Endothelial cell of umbilical vein (primary cell): ENCODE data around the gene VIL1. TPM values are rescaled to one million over a fixed set of nuclear protein-coding genes. Genes with fewer than 3 reads are reported as not detected.

ENCODE experiments used
- BruUV-seq: library from RNA; stranded (reverse); fragments of 400-500 nt; replicated peaks from 2 replicates; lab custom pipeline; 2021; lab: Mats Ljungman, UMichigan
- CTCF ChIA-PET: fragments of 300-600, 350-600 bp; sonication (Branson Sonifier 250); formaldehyde crosslinking; loops from one replicate; lab custom pipeline; 2021; ENCODE audit warnings: antibody characterized with exemption, inconsistent platforms; lab: Charles Lee
- POLR2A ChIA-PET: fragments of 300-600, 350-600 bp; sonication (Branson Sonifier 250); formaldehyde crosslinking; loops from one replicate; lab custom pipeline; 2021; ENCODE audit warnings: antibody characterized with exemption, inconsistent platforms; lab: Charles Lee
- DNase-seq: peaks from one replicate; pipeline ENCODE4 v3.0.0-alpha.2; 2011; ENCODE audit warnings: low read depth, low spot score
- FAIRE-seq: peaks from 2 replicates; lab custom pipeline; 2011; peaks lifted over from hg19 to GRCh38; lab: Jason Lieb, UNC
- H2AFZ ChIP-seq: 2 replicates; pipeline ENCODE4 v1.6.0; 2012; ENCODE audit warnings: low read depth, low read length, control low read depth, inconsistent platforms
- H3K27ac ChIP-seq: 2 replicates; pipeline ENCODE4 v1.5.1; 2011; ENCODE audit warnings: low read depth, mild to moderate bottlenecking, control low read depth, low read length, moderate library complexity; ENCODE audit not compliant: insufficient read depth
- H3K27me3 ChIP-seq, 2 experiments: 2 replicates each; pipeline versions ENCODE4 v1.6.0 to v1.6.1; 2011; ENCODE audit warnings: low read length in 2 of 2, mixed read lengths in 1 of 2; ENCODE audit not compliant: control insufficient read depth in 2 of 2, insufficient read depth in 2 of 2
- H3K36me3 ChIP-seq, 2 experiments: 2 replicates in 1 of 2; 3 replicates in 1 of 2; pipeline ENCODE4 v1.5.1; 2011; ENCODE audit warnings: low read length in 2 of 2, mild to moderate bottlenecking in 1 of 2, moderate library complexity in 1 of 2; ENCODE audit not compliant: control insufficient read depth in 2 of 2, insufficient read depth in 2 of 2; ENCODE audit errors: extremely low read depth in 1 of 2
- H3K4me1 ChIP-seq: 3 replicates; pipeline ENCODE4 v1.5.1; 2011; ENCODE audit warnings: mild to moderate bottlenecking, low read length; ENCODE audit not compliant: control insufficient read depth, insufficient read depth; ENCODE audit errors: extremely low read depth
- H3K4me2 ChIP-seq: 2 replicates; pipeline ENCODE4 v1.6.1; 2011; ENCODE audit warnings: low read length, control low read depth, mixed read lengths; ENCODE audit not compliant: insufficient read depth
- H3K4me3 ChIP-seq, 3 experiments: fragments of 200-600 bp in 1 of 3; sonication (generic), shearing (Covaris generic) in 1 of 3; replicated peaks in 1 of 3; 2 replicates each; pipeline ENCODE4 v1.5.1; 2011 to 2016; ENCODE audit warnings: control low read depth in 3 of 3, low read length in 3 of 3, mild to moderate bottlenecking in 2 of 3, inconsistent platforms in 1 of 3, low read depth in 1 of 3, moderate library complexity in 1 of 3; ENCODE audit not compliant: insufficient read depth in 1 of 3
- H3K79me2 ChIP-seq: 2 replicates; pipeline ENCODE4 v1.6.0; 2012; ENCODE audit warnings: low read length, inconsistent platforms; ENCODE audit not compliant: control insufficient read depth, insufficient read depth
- H3K9ac ChIP-seq: replicated peaks from 2 replicates; pipeline ENCODE3; 2011; ENCODE audit warnings: low read length, control low read depth; ENCODE audit not compliant: insufficient read depth; ENCODE audit errors: extremely low read depth
- H3K9me1 ChIP-seq: replicated peaks from 3 replicates; pipeline ENCODE4 v1.6.0; 2011; ENCODE audit warnings: mild to moderate bottlenecking, low read length; ENCODE audit not compliant: control insufficient read depth, insufficient read depth; ENCODE audit errors: extremely low read depth
- H3K9me3 ChIP-seq: replicated peaks from 2 replicates; pipeline ENCODE4 v1.5.1; 2012; ENCODE audit warnings: low read length, inconsistent platforms; ENCODE audit not compliant: control insufficient read depth, insufficient read depth
- H4K20me1 ChIP-seq: replicated peaks from 2 replicates; pipeline ENCODE3; 2011; ENCODE audit warnings: mild to moderate bottlenecking, low read length; ENCODE audit not compliant: control insufficient read depth, insufficient read depth; ENCODE audit errors: extremely low read depth
- EZH2 ChIP-seq: IDR thresholded peaks from 2 replicates; pipeline ENCODE4 v1.6.1; 2012; ENCODE audit warnings: borderline replicate concordance, low read depth, mild to moderate bottlenecking, moderate library complexity, low read length, inconsistent platforms; ENCODE audit not compliant: severe bottlenecking
- FOS ChIP-seq: IDR thresholded peaks from 2 replicates; pipeline ENCODE4 v1.6.1; 2011; ENCODE audit warnings: mild to moderate bottlenecking, low read length, moderate library complexity, borderline replicate concordance; ENCODE audit not compliant: insufficient read depth
- GATA2 ChIP-seq: IDR thresholded peaks from 2 replicates; pipeline ENCODE4 v1.7.0; 2011; ENCODE audit warnings: low read depth, mild to moderate bottlenecking, moderate library complexity, mixed read lengths, low read length; ENCODE audit not compliant: insufficient read length, insufficient read depth
- JUN ChIP-seq: IDR thresholded peaks from 2 replicates; pipeline ENCODE4 v1.6.1; 2011; ENCODE audit warnings: borderline replicate concordance, low read depth; ENCODE audit not compliant: insufficient read length, insufficient read depth
- MYC ChIP-seq: IDR thresholded peaks from one replicate; pipeline ENCODE4 v1.6.1; 2011; ENCODE audit warnings: mild to moderate bottlenecking, low read depth, low read length
- POLR2A ChIP-seq: IDR thresholded peaks from 2 replicates; pipeline ENCODE4 v1.6.1; 2012; ENCODE audit warnings: low read depth, mild to moderate bottlenecking, control low read depth, low read length
- POLR2AphosphoS5 ChIP-seq: IDR thresholded peaks from 2 replicates; pipeline ENCODE4 v1.6.1; 2012; ENCODE audit warnings: low read depth, mild to moderate bottlenecking, control low read depth, low read length, moderate library complexity; ENCODE audit not compliant: insufficient read depth
- dilution Hi-C: fragments of 300-500 bp; cut with MboI; formaldehyde crosslinking; loops from one replicate; pipeline ENCODE4 v1.15.0; 2019; ENCODE audit warnings: low sequenced_read_pairs; ENCODE audit not compliant: extremely low pct_ligation_motif_present
- intact Hi-C: fragments of 100-400 bp; cut with micrococcal nuclease; formaldehyde crosslinking; loops from one replicate; pipeline ENCODE4 v1.10.0; 2022
- polyA plus RNA-seq, 4 experiments: library from polyadenylated mRNA; depleted of rRNA in 3 of 4; stranded (reverse) in 3 of 4; unstranded in 1 of 4; fragments of >200 nt; gene quantifications; 2 replicates each; pipeline versions ENCODE4 v1.2.1 to v1.2.3, GENCODE V29; 2011 to 2012; ENCODE audit warnings: missing spikeins in 1 of 4
- total RNA-seq: library from RNA; stranded (reverse); gene quantifications from 2 replicates; pipeline ENCODE4 v1.2.3, GENCODE V29; 2021
- TF ChIP-seq, protein P1 (sequence below), 2 donors: IDR thresholded peaks; 1 replicate in 1 of 2; 2 replicates in 1 of 2; pipeline ENCODE4 v1.5.1; 2011; ENCODE audit warnings: low read length in 2 of 2, mild to moderate bottlenecking in 2 of 2, moderate library complexity in 2 of 2, control low read depth in 1 of 2, inconsistent platforms in 1 of 2, low read depth in 1 of 2; ENCODE audit not compliant: insufficient read depth in 1 of 2; ENCODE audit errors: extremely low read depth in 1 of 2
- TF ChIP-seq, protein P2 (sequence below): IDR thresholded peaks from 2 replicates; pipeline ENCODE4 v1.6.1; 2011; ENCODE audit not compliant: insufficient read depth, insufficient read length

The VIL1 gene
- total and polyA plus RNA-seq, 2 donors (not counting 3 experiments of a cell fraction or from before 2014, with no cell fraction given), result not detected

DNA sequence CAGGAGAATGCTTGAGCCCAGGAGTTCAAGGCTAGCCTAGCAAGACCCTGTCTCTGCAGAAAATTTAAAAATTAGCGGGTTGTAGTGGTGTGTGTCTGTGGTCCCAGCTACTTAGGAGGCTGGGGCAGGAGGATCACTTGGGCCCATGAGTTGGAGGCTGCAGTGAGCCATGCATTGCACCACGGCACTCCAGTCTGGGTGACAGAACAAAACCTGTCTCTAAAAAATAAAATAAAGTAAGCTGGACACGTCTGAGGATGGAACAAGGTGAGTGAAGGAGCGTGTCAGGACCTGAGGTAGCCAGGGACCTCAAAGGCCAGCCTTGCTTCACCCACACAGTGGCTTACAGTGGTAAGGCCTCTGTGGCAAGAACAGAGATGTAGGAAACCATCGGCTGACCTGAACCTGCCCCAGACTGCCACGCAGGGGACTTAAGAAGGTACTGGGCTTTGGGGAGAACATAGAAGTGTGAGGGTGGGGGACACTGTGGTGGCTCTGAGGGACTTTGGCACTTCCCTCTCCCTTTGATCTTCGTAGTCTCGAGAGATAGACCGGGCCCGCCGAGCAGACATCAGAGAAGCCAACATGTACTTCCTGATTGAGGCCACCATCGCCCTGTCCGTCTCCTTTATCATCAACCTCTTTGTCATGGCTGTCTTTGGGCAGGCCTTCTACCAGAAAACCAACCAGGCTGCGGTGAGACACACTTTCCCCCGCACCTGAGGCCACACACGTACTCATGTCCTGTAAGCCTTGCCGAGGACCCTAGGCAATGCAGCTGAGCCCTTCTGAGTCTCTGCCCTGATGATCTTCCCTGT lies 29.4 kb upstream of the VIL1 start:
- Histone ChIP-seq H3K36me3 (no peaks in the 10 kb centered on the region), H3K79me2 (no peaks in the 10 kb centered on the region), H3K9me3 (no peaks in the 10 kb centered on the region), H3K27me3 (no peaks in the 10 kb centered on the region), H3K4me1 (peaks cover 3% of the 10 kb centered on the region), H2AFZ (no peak overlapping the region), H3K9ac (no peak overlapping the region), H3K4me3 (no peak overlapping the region), H4K20me1 (no peaks in the 10 kb centered on the region), H3K9me1 (no peaks in the 10 kb centered on the region), H3K27ac (no peak overlapping the region), H3K4me2 (no peak overlapping the region)
- TF ChIP-seq POLR2AphosphoS5 (no peak), GATA2 (no peak), EZH2 (no peak), MYC (no peak), FOS (no peak), JUN (no peak), POLR2A (no peak)
- TF ChIP-seq, protein P1, sequence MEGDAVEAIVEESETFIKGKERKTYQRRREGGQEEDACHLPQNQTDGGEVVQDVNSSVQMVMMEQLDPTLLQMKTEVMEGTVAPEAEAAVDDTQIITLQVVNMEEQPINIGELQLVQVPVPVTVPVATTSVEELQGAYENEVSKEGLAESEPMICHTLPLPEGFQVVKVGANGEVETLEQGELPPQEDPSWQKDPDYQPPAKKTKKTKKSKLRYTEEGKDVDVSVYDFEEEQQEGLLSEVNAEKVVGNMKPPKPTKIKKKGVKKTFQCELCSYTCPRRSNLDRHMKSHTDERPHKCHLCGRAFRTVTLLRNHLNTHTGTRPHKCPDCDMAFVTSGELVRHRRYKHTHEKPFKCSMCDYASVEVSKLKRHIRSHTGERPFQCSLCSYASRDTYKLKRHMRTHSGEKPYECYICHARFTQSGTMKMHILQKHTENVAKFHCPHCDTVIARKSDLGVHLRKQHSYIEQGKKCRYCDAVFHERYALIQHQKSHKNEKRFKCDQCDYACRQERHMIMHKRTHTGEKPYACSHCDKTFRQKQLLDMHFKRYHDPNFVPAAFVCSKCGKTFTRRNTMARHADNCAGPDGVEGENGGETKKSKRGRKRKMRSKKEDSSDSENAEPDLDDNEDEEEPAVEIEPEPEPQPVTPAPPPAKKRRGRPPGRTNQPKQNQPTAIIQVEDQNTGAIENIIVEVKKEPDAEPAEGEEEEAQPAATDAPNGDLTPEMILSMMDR (IDR thresholded peaks at IDR 0.05; ENCODE audit: extremely low read depth in 1 of 2, insufficient read depth in 1 of 2, low read depth in 1 of 2, low read length in 2 of 2), result no peak
- TF ChIP-seq, protein P2, sequence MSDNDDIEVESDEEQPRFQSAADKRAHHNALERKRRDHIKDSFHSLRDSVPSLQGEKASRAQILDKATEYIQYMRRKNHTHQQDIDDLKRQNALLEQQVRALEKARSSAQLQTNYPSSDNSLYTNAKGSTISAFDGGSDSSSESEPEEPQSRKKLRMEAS, result no peak
- dilution Hi-C loops, result no loop called here
- BruUV-seq, result no TSS peak
- no peak for FAIRE-seq
- ChIA-PET CTCF (interaction anchor here (1.7 kb wide), 1 partner anchor 88 kb away, joined by 4 read pairs; no protein-coding TSS in a partner anchor), POLR2A (no interaction called here)
- DNase-seq, result no peak
- intact Hi-C loops, result no loop called here
